ENCODE results near the gene ZFAND3. TPM values are rescaled to one million over a fixed set of nuclear protein-coding genes. Genes with fewer than 3 reads are reported as not detected.

ZFAND3 gene
- total RNA-seq, 1 donor from 2014 or later: 21.2 TPM

GRCh38 chr6:37826188-37826587 lies 6.7 kb downstream of the ZFAND3 start:
- no peak for FAIRE-seq

GRCh38 chr6:37826993-37827392 lies 7.5 kb downstream of the ZFAND3 start:
- DNase-seq (ENCODE audit: low spot score in 2 of 2): no peak
- FAIRE-seq: no peak

More at GRCh38 chr6:37826188-37826587, 6.7 kb downstream of the ZFAND3 start:
- no peak for DNase-seq (ENCODE audit: low spot score in 2 of 2)

- FAIRE-seq: no peak
Observed at GRCh38 chr6:37827603-37828265, 8.2 kb downstream of the ZFAND3 start.

GRCh38 chr6:37830225-37830624 lies 10.7 kb downstream of the ZFAND3 start:
- DNase-seq (ENCODE audit: low spot score in 2 of 2) (no peak), FAIRE-seq (no peak)

More at GRCh38 chr6:37827603-37828265, 8.2 kb downstream of the ZFAND3 start:
- DNase-seq (ENCODE audit: low spot score in 2 of 2): no peak

- DNase-seq (ENCODE audit: low spot score in 2 of 2) (no peak), FAIRE-seq (no peak)
Observed at GRCh38 chr6:37831457-37831856, 11.9 kb downstream of the ZFAND3 start.

GRCh38 chr6:37835923-37836322 lies 16.4 kb downstream of the ZFAND3 start:
- FAIRE-seq (no peak), DNase-seq (ENCODE audit: low spot score in 2 of 2) (no peak)

GRCh38 chr6:37838219-37838921 lies 18.8 kb downstream of the ZFAND3 start:
- FAIRE-seq (no peak), DNase-seq (ENCODE audit: low spot score in 2 of 2) (no peak)

- FAIRE-seq (no peak), DNase-seq (ENCODE audit: low spot score in 2 of 2) (no peak)
Observed at GRCh38 chr6:37840143-37840939, 20.8 kb downstream of the ZFAND3 start.

GRCh38 chr6:37840940-37841300 lies 21.4 kb downstream of the ZFAND3 start:
- DNase-seq (ENCODE audit: low spot score in 2 of 2) (no peak), FAIRE-seq (no peak)

GRCh38 chr6:37845026-37845911 lies 25.7 kb downstream of the ZFAND3 start:
- FAIRE-seq (no peak), DNase-seq (ENCODE audit: low spot score in 2 of 2) (no peak)

- no peak for DNase-seq (ENCODE audit: low spot score in 2 of 2)
- no peak for FAIRE-seq
Observed at GRCh38 chr6:37845930-37846329, 26.4 kb downstream of the ZFAND3 start.

- DNase-seq (ENCODE audit: low spot score in 2 of 2) (no peak), FAIRE-seq (no peak)
Observed at GRCh38 chr6:37847704-37848103, 28.2 kb downstream of the ZFAND3 start.

- DNase-seq (ENCODE audit: low spot score in 2 of 2): no peak
Observed at GRCh38 chr6:37848371-37848770, 28.8 kb downstream of the ZFAND3 start.

GRCh38 chr6:37850260-37850659 lies 30.7 kb downstream of the ZFAND3 start:
- DNase-seq (ENCODE audit: low spot score in 2 of 2) (no peak), FAIRE-seq (no peak)

More at GRCh38 chr6:37848371-37848770, 28.8 kb downstream of the ZFAND3 start:
- no peak for FAIRE-seq

GRCh38 chr6:37850728-37851285 lies 31.3 kb downstream of the ZFAND3 start:
- FAIRE-seq (no peak), DNase-seq (ENCODE audit: low spot score in 2 of 2) (no peak)

- DNase-seq (ENCODE audit: low spot score in 2 of 2) (no peak), FAIRE-seq (no peak)
Observed at GRCh38 chr6:37851997-37852524, 32.5 kb downstream of the ZFAND3 start.

GRCh38 chr6:37856285-37856684 lies 36.8 kb downstream of the ZFAND3 start:
- FAIRE-seq (no peak), DNase-seq (ENCODE audit: low spot score in 2 of 2) (no peak)

- FAIRE-seq (no peak), DNase-seq (ENCODE audit: low spot score in 2 of 2) (no peak)
Observed at GRCh38 chr6:37858363-37858762, 38.8 kb downstream of the ZFAND3 start.

GRCh38 chr6:37860226-37860839 lies 40.8 kb downstream of the ZFAND3 start:
- no peak for FAIRE-seq

More at GRCh38 chr6:37860226-37860839, 40.8 kb downstream of the ZFAND3 start:
- DNase-seq (ENCODE audit: low spot score in 2 of 2): no peak

Measured in frontal cortex (tissue), 4 donors.